A549 (cell line): ENCODE data around the gene GABRR2.

Experiments
- CHD2 ChIP-seq: fragments of 150-350 bp; IDR thresholded peaks from 2 replicates; pipeline ENCODE4 v1.6.1; 2014; ENCODE audit warnings: low read length; ENCODE audit not compliant: partially characterized antibody
- JUN ChIP-seq, 2 experiments: fragments of >200 bp; sonication (Bioruptor Twin); formaldehyde crosslinking; IDR thresholded peaks; 2 replicates in 1 of 2; 3 replicates in 1 of 2; pipeline ENCODE4 v1.6.1; 2016 to 2017
- TF ChIP-seq, protein P1 (sequence below): fragments of 200-600 bp; sonication (generic); IDR thresholded peaks from 2 replicates; pipeline ENCODE4 v1.6.1; 2016; ENCODE audit warnings: antibody characterized with exemption, mild to moderate bottlenecking, moderate library complexity
- TF ChIP-seq, protein P2 (sequence below): fragments of >200 bp; sonication (Bioruptor Twin); formaldehyde crosslinking; IDR thresholded peaks from 3 replicates; pipeline ENCODE4 v1.5.1; 2016

DNA sequence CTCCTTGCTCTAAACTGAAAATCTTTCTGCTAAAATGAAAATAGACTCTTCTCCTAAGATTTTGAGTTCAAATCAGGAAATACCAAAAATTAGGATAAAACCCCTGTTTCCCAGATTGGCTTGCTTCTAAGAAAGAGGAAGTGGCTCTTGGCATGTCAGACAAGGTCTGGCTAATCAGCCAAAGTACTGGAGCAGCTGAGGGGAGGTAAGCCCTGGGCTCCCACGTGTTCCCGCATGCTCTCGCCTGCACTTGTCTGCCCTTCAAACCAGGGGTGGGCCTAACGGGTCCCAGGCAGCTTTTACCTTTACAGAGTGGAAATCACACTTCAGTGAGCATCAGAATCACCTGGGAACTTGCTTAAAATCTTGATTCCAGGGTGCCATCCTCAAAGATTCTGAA, 54.8 kb downstream of the GABRR2 start:
- TF ChIP-seq, protein P1, sequence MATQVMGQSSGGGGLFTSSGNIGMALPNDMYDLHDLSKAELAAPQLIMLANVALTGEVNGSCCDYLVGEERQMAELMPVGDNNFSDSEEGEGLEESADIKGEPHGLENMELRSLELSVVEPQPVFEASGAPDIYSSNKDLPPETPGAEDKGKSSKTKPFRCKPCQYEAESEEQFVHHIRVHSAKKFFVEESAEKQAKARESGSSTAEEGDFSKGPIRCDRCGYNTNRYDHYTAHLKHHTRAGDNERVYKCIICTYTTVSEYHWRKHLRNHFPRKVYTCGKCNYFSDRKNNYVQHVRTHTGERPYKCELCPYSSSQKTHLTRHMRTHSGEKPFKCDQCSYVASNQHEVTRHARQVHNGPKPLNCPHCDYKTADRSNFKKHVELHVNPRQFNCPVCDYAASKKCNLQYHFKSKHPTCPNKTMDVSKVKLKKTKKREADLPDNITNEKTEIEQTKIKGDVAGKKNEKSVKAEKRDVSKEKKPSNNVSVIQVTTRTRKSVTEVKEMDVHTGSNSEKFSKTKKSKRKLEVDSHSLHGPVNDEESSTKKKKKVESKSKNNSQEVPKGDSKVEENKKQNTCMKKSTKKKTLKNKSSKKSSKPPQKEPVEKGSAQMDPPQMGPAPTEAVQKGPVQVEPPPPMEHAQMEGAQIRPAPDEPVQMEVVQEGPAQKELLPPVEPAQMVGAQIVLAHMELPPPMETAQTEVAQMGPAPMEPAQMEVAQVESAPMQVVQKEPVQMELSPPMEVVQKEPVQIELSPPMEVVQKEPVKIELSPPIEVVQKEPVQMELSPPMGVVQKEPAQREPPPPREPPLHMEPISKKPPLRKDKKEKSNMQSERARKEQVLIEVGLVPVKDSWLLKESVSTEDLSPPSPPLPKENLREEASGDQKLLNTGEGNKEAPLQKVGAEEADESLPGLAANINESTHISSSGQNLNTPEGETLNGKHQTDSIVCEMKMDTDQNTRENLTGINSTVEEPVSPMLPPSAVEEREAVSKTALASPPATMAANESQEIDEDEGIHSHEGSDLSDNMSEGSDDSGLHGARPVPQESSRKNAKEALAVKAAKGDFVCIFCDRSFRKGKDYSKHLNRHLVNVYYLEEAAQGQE, result no peak
- TF ChIP-seq CHD2 (no peak), JUN (IDR thresholded peaks at IDR 0.05) (no peak)
- TF ChIP-seq, protein P2, sequence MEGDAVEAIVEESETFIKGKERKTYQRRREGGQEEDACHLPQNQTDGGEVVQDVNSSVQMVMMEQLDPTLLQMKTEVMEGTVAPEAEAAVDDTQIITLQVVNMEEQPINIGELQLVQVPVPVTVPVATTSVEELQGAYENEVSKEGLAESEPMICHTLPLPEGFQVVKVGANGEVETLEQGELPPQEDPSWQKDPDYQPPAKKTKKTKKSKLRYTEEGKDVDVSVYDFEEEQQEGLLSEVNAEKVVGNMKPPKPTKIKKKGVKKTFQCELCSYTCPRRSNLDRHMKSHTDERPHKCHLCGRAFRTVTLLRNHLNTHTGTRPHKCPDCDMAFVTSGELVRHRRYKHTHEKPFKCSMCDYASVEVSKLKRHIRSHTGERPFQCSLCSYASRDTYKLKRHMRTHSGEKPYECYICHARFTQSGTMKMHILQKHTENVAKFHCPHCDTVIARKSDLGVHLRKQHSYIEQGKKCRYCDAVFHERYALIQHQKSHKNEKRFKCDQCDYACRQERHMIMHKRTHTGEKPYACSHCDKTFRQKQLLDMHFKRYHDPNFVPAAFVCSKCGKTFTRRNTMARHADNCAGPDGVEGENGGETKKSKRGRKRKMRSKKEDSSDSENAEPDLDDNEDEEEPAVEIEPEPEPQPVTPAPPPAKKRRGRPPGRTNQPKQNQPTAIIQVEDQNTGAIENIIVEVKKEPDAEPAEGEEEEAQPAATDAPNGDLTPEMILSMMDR, result no peak
